Neural crest cell (in vitro differentiated cells): Measurements from ENCODE around the gene OR4M1. TPM values are rescaled to one million over a fixed set of nuclear protein-coding genes. Genes with fewer than 3 reads are reported as not detected.
"Not testable (repeated sequence)": the region's sequence is repeated elsewhere in the genome, so short reads cannot be mapped to it uniquely, and the experiment has no call there.

ENCODE experiments used
- DNase-seq: peaks from one replicate; pipeline ENCODE4 v3.0.0; 2021; ENCODE audit warnings: low read depth, mixed read lengths, low spot score
- H3K27ac Mint-ChIP-seq: one replicate; pipeline ENCODE4 v1.8.0; 2021; ENCODE audit warnings: mild to moderate bottlenecking, mixed read lengths; ENCODE audit not compliant: unreplicated experiment
- H3K27me3 Mint-ChIP-seq: 2 replicates; pipeline ENCODE4 v1.8.0; 2021; ENCODE audit warnings: low read depth, mild to moderate bottlenecking, mixed read lengths
- H3K36me3 Mint-ChIP-seq: 2 replicates; pipeline ENCODE4 v1.8.0; 2021; ENCODE audit warnings: low read depth, mild to moderate bottlenecking, mixed read lengths
- H3K4me1 Mint-ChIP-seq: 2 replicates; pipeline ENCODE4 v1.8.0; 2021; ENCODE audit warnings: mixed read lengths
- H3K4me3 Mint-ChIP-seq: one replicate; pipeline ENCODE4 v1.8.0; 2021; ENCODE audit warnings: mild to moderate bottlenecking, mixed read lengths
- H3K9me3 Mint-ChIP-seq: 2 replicates; pipeline ENCODE4 v1.8.0; 2021; ENCODE audit warnings: mixed read lengths
- CTCF ChIP-seq: fragments of 200-600 bp; sonication (generic); conservative IDR thresholded peaks from 2 replicates; pipeline ENCODE4 v1.5.0; 2021; ENCODE audit warnings: antibody characterized with exemption, mild to moderate bottlenecking
- total RNA-seq: library from RNA; stranded (reverse); gene quantifications from 2 replicates; pipeline ENCODE4 v1.2.1, GENCODE V29; 2021

The OR4M1 gene
- total RNA-seq, 1 donor from 2014 or later, result not detected

- peaks cover 4% of the 10 kb centered on the region for H3K36me3 Mint-ChIP-seq
- no peak overlapping the region for H3K4me3 Mint-ChIP-seq
- H3K27me3 Mint-ChIP-seq, result no peaks in the 10 kb centered on the region
- no peak for DNase-seq
- no peak for TF ChIP-seq CTCF
- H3K9me3 Mint-ChIP-seq, result peaks cover 9% of the 10 kb centered on the region
- no peak overlapping the region for H3K27ac Mint-ChIP-seq
- no peaks in the 10 kb centered on the region for H3K4me1 Mint-ChIP-seq
Measured at GRCh38 chr14:19800282-19801117, 27.2 kb downstream of the OR4M1 start.

- Mint-ChIP-seq H3K27ac (no peak overlapping the region), H3K27me3 (no peaks in the 10 kb centered on the region), H3K4me3 (no peak overlapping the region), H3K9me3 (peaks cover 9% of the 10 kb centered on the region), H3K4me1 (no peaks in the 10 kb centered on the region), H3K36me3 (peaks cover 4% of the 10 kb centered on the region)
- TF ChIP-seq CTCF, result no peak
- no peak for DNase-seq
Measured at GRCh38 chr14:19801118-19801464, 27.8 kb downstream of the OR4M1 start.

- H3K4me1 Mint-ChIP-seq, H3K36me3 Mint-ChIP-seq, H3K27ac Mint-ChIP-seq: not testable (repeated sequence)
Measured at GRCh38 chr14:19803470-19803869, 30.2 kb downstream of the OR4M1 start, which contains the start of gene OR4N2. OR4N2 (plus strand) TSS chr14:19803770; CDS start chr14:19827449, 23,679 bp downstream.

GRCh38 chr14:19813171-19813920, 40.0 kb downstream of the OR4M1 start:
- H3K9me3 Mint-ChIP-seq, result peaks cover 15% of the 10 kb centered on the region
- H3K36me3 Mint-ChIP-seq, H3K27me3 Mint-ChIP-seq, DNase-seq, H3K4me3 Mint-ChIP-seq, H3K27ac Mint-ChIP-seq, H3K4me1 Mint-ChIP-seq: not testable (repeated sequence)

More at GRCh38 chr14:19803470-19803869, 30.2 kb downstream of the OR4M1 start, which contains the start of gene OR4N2:
- peaks cover 10% of the 10 kb centered on the region for H3K9me3 Mint-ChIP-seq
- not testable (repeated sequence) for H3K27me3 Mint-ChIP-seq, DNase-seq, H3K4me3 Mint-ChIP-seq

GRCh38 chr14:19819879-19820278, 46.6 kb downstream of the OR4M1 start:
- Mint-ChIP-seq H3K36me3 (peaks cover 15% of the 10 kb centered on the region), H3K9me3 (peaks cover 16% of the 10 kb centered on the region)
- DNase-seq, H3K4me3 Mint-ChIP-seq, H3K27ac Mint-ChIP-seq, H3K4me1 Mint-ChIP-seq, H3K27me3 Mint-ChIP-seq: not testable (repeated sequence)

GRCh38 chr14:19821016-19821415, 47.7 kb downstream of the OR4M1 start:
- H3K27me3 Mint-ChIP-seq, result not testable (repeated sequence)

GRCh38 chr14:19823178-19823577, 49.9 kb downstream of the OR4M1 start:
- Mint-ChIP-seq H3K9me3 (peaks cover 16% of the 10 kb centered on the region), H3K27ac (no peak overlapping the region), H3K4me1 (no peaks in the 10 kb centered on the region), H3K4me3 (no peak overlapping the region), H3K27me3 (no peaks in the 10 kb centered on the region), H3K36me3 (peaks cover 20% of the 10 kb centered on the region)
- TF ChIP-seq CTCF, result no peak
- DNase-seq, result no peak

More at GRCh38 chr14:19821016-19821415, 47.7 kb downstream of the OR4M1 start:
- not testable (repeated sequence) for H3K27ac Mint-ChIP-seq, H3K4me1 Mint-ChIP-seq, H3K4me3 Mint-ChIP-seq, DNase-seq
- H3K9me3 Mint-ChIP-seq, result peaks cover 16% of the 10 kb centered on the region
- H3K36me3 Mint-ChIP-seq, result peaks cover 20% of the 10 kb centered on the region
